HFF-Myc (cell line): ENCODE measurements around the gene PALLD.
"Not testable (repeated sequence)": the region's sequence is repeated elsewhere in the genome, so short reads cannot be mapped to it uniquely, and the experiment has no call there.

Experiments used
- DNase-seq: peaks from one replicate; pipeline ENCODE4 v3.0.0-alpha.2; 2011; ENCODE audit warnings: low read depth; ENCODE audit errors: extremely low read depth
- H3K4me3 ChIP-seq: replicated peaks from 2 replicates; pipeline ENCODE4 v1.5.1; 2011; ENCODE audit warnings: low read depth, mild to moderate bottlenecking, control low read depth, low read length
- CTCF ChIP-seq: IDR thresholded peaks from 2 replicates; pipeline ENCODE4 v1.5.1; 2012; ENCODE audit warnings: mild to moderate bottlenecking, low read depth, low read length, control low read depth; ENCODE audit errors: missing control alignments

The PALLD gene

DNA sequence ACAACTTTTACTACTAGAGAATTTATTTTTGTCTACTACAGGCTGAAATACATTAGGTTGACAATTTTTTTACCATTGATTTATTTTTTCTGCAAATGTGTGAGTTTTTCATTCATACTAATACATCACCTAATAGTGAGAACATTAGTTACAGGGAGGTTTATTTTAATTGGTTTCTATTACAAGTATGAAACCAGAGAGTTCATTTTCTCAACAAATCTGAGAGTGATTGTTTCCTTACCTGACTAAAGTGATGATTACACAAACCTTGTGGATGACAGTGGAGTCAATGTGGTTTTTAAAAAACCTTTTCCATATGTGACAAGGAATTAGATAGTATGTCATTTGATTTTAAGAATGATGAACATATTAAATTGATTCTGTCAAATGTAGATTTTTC is 227.4 kb downstream of the PALLD start:
- no peak for DNase-seq
- no peak for TF ChIP-seq CTCF
- no peak overlapping the region for H3K4me3 ChIP-seq

DNA sequence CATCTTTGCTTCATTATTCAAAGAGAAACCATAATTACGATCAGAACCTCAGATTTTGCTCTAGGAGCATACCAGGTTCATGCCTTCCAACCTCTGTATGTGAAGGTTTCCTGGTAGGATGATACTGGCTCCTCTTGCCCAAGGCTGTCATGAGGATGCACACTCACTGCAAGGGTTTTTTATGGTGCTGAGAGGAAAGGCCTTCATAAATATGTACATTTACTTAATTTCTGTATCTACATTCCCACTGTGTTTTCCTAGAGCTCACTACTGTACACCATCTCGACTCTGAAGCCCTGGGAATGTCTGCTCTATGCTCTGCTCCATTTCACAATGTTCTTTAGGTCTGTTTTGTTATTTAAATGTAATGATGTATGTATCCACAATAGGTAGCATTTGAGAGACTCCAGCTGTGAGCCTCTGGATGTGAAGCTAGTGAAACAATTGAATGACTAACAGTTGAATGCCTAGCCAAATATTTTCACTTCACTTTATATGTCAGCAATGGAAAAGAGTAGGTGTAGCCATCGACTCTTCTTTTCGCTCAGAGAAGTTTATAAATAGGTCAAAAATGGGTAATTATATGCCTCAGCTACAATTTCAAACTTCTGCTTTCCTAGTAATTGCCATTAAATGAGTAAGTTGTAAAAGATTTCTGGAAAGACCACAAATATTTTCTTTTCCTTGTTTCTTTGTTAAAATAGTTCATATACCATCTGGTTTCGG is 228.0 kb downstream of the PALLD start:
- TF ChIP-seq CTCF = no peak
- DNase-seq = no peak
- no peak overlapping the region for H3K4me3 ChIP-seq

DNA sequence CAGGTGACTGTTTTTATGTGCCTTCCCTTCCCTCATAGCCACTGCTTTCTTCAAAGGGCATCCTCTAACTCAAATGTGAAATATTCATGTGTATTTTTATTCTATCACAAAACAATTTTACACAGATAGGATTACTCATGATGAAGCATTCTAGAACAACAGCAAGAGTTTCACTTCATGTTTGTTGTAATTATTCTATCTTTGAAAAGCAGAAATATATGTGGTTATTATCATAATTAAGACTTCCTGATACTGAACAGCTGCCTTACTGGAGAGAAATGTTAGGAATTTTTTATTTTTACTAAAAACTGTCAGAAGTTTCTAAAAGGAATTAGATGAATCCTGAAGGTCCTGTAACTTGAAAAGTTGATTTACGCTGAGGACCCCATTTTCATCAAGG is 229.1 kb downstream of the PALLD start:
- H3K4me3 ChIP-seq = no peak overlapping the region
- no peak for DNase-seq

GRCh38 chr4:168727181-168727580 is 230.3 kb downstream of the PALLD start:
- not testable (repeated sequence) for H3K4me3 ChIP-seq, DNase-seq

More for the DNA sequence above, 229.1 kb downstream of the PALLD start:
- TF ChIP-seq CTCF = no peak

DNA sequence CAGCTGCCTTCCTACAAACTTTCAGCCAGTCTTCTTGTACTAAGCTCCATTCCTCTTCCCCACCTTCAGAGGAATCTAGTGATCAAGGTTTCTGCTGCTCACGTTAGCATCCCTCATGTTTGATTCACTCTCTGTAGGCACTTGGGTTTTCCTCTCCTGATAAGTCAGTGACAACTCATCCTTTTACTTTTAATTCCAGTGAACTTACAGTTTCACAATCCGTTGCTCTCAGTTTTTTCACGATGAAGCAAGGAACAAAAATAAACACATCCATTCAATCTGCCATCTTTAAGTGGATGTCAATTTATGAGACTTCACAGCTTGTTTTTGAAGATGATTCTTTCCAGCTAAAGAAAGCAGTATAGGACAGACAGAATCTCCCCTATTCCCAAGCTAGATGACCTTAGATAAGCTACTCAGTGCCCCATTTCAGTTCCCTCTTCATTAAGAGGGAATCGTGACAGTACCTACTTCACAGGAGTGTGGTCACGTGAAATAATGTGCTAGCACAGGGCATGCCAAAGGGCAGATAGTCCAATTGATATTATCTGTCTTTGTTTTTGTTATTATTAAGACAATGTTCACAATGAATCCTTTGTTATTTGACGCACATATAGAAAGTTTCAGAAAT is 234.3 kb downstream of the PALLD start:
- no peak overlapping the region for H3K4me3 ChIP-seq
- no peak for TF ChIP-seq CTCF
- DNase-seq = no peak

DNA sequence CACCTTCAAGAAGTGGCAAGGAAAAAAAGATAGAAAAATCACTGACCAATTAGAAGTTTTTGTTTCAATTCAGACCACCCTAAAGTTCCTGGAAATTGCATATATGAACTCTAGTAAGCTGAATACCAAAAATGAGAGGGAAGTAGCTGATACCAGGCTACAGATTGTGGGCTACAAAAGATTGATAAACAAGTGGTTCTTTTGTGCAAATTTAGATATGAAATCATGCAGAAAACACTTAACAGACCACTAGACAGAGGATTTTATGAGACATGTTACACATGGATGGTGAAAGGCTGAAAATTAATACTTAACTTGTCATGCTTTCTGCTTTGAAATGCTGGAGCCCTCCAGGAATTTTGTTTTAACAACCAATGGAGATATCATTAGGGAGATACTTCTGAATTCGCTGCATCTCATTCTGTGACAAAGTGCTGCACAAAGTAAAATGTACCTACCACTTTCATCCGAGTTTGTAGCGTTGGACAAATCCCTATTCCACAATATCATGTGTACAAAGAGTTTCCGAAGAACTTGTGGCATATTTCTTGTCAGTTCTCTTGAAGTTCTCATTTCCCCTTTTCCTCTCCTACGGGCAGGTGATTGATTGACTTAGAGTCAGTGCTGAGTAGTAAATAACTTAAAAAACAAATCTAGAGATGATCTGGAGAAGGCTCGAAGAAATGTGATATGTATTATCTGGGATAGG is 235.0 kb downstream of the PALLD start:
- H3K4me3 ChIP-seq = no peak overlapping the region
- no peak for DNase-seq
- TF ChIP-seq CTCF = no peak

DNA sequence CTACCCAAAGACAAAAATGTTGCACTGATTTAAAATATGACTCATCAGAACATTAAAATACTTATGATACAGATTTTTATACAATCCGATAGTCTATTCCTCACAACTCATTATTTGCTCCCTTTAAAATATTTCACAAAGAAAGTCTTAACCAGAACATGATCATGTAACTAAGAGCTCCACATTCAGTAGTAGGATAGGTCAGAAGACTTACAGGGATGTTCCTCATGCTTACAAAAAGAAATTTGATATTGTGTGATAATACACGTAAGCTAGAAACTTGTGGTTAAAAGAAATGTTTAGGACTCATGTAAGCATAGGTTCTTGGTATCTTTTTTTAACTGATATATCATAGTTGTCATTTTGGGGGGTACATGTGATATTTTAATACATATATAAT is 235.9 kb downstream of the PALLD start:
- no peak overlapping the region for H3K4me3 ChIP-seq
- no peak for TF ChIP-seq CTCF
- no peak for DNase-seq
